HG03469 (cell line): ENCODE measurements around the gene STRIP2.
"Not testable (repeated sequence)": the region's sequence is repeated elsewhere in the genome, so short reads cannot be mapped to it uniquely, and the experiment has no call there.

Experiments used
- ATAC-seq: cut with Tn5 transposase; IDR thresholded peaks from one replicate; pipeline ENCODE4 v1.9.1; 2021; ENCODE audit warnings: mild to moderate bottlenecking, moderate library complexity, moderate number of reproducible peaks; ENCODE audit not compliant: unreplicated experiment

Gene STRIP2

DNA sequence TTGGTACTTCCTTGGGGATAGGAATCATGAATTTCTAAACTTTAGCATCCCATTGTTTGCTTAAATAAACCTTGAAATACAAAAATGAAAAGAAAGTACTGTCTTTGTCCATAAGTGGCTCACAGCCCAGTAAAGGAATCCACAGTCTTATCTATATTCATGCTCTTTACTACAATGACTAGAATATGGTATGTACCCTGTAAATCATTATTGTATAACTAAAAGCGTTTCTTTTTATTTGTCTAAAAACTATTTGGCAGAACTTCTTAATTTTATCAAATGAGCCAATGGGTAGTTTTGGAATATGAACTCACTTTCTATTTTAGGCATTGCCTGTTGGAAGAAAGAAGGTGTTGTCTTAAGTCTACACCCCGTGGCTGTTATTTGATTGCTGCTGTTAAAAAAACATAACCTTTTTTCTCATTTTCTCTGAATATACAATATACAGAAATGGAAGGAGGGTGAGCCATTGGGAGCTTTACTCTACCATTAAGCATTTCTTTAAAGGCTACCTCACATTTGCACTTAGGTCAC lies 12.4 kb upstream of the STRIP2 start:
- ATAC-seq, result no peak

GRCh38 chr7:129422727-129423126 lies 11.5 kb upstream of the STRIP2 start:
- no peak for ATAC-seq

GRCh38 chr7:129423700-129424410 lies 10.4 kb upstream of the STRIP2 start:
- ATAC-seq, result no peak

DNA sequence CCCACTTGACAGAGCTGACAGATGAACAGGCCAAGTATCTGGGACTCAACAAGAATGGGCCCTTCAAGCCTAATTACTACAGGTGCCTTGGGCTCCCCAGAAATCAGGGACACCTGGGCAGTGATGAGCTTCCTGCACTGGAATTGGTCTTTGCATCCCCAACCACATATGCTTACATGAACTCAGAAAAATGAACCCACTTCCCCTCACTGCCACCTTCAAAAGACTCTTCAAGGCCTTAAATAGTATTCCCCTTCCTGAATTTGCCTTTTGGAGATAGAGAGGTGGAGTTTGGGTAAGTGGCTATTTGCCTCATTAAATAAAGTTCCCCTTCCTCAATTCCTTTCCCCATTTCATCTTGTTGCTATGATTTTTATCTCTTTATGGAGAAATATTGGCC lies 7.8 kb upstream of the STRIP2 start:
- no peak for ATAC-seq

DNA sequence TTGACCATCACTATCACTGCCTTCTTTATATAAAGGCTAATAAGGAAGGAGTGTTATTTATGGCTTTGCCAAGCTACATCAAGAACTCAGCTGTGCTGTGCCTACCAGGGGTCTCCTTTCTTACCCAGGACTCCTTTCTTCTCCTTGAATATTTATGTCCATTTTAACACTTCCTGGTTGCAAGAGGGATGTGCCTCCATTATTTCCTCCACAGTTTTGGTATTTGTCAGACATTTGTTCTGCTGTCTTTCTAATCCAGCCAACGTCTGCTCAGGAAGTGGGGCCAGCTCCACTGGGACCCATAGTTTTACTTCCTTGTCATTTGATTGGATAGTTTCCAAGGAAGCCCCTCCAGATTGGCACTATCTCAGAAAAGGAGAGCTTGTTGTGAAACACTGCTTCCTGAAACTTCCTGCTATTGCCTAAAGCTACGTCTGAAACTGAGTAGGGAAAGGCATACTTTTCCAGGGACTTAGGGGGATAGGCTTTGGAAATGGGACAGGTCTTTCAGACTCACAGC lies 6.6 kb upstream of the STRIP2 start:
- ATAC-seq, result no peak

DNA sequence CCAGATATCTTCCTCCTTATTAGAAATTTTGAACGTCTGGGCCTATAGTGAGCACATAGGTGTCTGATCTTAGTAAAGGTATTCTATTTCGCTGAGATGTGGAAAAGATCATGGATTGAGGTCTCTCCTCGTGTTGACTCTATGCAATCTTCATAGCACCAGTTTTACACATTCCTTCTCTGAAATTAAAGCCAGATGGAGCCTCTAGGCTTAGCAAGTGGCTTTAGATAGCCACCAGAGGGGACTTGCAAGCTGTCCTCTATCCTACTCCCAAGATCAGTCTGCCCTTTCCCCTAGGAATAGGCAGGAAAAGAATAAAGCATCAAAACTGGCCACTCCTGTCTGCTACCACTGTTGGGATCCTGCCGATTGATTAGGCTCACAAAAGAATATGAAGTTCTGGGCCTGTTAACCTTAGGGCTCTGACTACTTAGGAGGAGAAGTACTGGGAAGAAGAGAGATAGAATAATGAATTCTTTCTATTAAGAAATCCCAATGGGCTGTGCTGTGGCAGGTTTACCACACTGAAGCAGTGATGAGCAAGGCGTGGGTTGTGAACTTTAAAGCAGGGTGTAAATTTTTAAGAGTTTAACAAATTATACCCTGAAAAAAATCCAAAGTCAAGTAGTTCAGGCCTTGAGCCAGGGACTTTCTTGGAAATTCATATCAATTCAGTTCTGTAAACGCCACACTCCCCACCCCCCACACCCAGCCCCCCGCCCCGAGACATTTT lies 2.2 kb upstream of the STRIP2 start:
- ATAC-seq, result no peak

GRCh38 chr7:129434675-129435318 lies 565 bp downstream of the STRIP2 start:
- no peak for ATAC-seq

GRCh38 chr7:129435414-129435829 lies 1.2 kb downstream of the STRIP2 start:
- no peak for ATAC-seq

DNA sequence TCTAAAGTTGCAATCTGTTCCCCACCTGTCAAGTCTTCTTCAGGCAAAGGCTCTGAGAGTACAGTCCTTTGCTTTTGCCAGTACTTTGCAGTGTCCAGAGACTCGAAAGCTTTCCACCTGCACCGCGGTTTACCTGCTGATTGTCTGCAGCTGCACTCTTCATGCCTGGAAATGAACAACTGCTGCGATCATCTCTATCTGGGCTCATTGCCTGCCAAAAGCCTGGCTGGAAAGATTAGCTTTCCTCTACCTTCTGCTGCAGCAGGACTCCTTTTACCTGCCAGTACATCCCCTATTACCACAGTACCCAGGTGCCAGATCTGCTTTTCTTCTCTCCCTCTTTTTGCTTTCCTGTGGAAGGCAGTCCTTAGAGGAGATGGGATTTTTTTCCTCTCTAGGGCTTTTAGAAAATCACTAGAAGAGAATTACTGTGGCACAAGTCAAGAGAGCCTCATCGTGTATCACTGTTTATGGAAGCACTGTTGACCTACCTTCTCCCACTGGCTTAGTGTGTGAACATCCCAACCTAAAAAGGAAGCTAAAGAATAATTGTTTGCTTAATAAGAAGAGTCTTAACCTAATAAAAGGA lies 2.2 kb downstream of the STRIP2 start:
- no peak for ATAC-seq

GRCh38 chr7:129437190-129437589 lies 3.0 kb downstream of the STRIP2 start:
- ATAC-seq, result no peak

DNA sequence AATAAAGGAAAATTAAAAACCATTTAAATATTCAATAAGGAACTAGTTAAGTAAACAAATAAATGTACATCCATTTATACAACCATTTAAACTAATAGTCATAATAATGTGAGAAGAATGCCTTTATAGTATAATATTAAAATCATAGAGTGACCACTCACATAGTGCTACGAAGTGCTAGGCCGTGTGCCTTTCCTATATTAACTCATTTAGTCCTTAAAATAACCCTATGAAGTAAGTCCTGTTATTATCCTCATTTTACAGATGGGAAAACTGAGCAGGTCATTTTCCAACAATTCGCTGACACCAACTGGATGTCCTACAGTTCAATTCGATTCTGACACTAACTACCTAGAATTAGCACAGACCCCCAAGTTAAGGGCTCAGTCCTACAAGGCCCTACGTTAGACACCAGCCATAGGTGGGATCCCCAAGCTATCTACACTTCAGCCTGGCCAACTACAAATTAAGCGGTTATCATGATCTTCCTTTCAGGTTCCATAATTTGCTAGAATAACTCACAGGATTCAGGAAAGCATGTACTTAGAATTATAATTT lies 4.1 kb downstream of the STRIP2 start:
- ATAC-seq, result no peak

- ATAC-seq, result no peak
Measured at GRCh38 chr7:129438839-129439651, 4.8 kb downstream of the STRIP2 start.

DNA sequence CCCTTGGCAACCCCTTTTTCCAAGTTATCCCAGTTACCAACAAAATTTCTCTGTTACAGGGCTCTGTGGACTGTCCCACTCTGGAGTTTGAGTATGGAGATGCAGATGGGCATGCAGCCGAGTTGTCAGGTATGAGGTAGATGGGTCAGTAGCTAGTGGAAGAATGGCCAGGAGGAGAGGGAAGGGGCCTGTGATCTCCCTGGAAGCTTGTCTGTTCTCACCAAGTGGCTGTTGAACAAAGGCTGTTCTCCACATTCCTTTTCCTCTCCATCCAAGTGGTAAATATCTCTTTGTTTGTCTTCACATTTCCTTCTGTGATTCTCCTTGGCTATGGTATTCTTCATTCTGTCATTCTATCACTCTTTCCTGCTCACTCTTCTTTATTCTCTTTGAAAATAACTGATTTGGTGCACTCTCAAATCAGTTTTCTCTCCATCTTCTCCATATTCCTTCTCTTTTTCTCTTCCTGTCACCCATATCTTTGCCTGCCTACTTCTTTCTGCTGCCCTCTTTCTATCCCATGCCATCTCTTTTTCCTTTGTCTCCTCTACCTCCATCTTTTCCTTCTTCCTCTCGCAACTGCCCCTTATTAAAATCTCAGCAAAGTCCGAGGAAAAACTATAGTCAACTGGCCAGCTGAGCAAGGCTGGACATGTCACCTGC lies 5.9 kb downstream of the STRIP2 start:
- no peak for ATAC-seq

GRCh38 chr7:129443612-129444011 lies 9.4 kb downstream of the STRIP2 start:
- ATAC-seq, result no peak

- ATAC-seq, result not testable (repeated sequence)
Measured at GRCh38 chr7:129444776-129445175, 10.5 kb downstream of the STRIP2 start.

DNA sequence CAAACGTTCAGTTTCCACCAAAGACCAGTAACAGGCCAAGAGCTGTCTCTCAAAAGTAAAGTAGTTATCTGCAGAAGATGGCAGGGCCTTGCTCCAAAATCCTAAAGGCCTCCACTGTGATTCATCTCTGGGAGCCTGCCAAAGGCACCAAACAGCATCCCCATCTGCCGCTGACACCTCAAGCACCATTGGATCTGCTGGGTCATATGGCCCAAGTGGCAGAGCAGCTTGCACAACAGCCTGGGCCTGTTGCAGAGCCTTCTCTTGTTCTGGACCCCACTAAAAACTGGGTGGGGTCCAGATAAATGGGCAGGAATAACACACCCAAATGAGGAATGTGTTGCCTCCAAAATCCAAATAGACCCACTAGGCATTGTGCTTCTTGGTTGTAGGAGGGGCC lies 12.7 kb downstream of the STRIP2 start:
- not testable (repeated sequence) for ATAC-seq

DNA sequence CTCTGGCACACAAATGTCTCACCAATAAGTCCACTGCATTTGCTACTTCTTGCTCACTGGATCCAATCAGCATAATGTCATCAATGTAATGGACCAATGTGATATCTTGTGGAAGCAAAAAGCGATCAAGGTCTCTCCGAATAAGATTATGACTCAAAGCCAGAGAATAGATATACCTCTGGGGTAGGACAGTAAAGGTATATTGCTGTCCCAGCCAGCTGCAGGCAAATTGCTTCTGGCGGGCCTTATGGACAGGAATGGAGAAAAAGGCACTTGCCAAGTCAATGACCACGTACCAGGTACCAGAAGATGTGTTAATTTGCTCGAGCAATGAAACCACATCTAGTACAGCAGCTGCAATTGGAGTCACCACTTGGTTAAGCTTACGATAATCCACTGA lies 13.2 kb downstream of the STRIP2 start:
- not testable (repeated sequence) for ATAC-seq

DNA sequence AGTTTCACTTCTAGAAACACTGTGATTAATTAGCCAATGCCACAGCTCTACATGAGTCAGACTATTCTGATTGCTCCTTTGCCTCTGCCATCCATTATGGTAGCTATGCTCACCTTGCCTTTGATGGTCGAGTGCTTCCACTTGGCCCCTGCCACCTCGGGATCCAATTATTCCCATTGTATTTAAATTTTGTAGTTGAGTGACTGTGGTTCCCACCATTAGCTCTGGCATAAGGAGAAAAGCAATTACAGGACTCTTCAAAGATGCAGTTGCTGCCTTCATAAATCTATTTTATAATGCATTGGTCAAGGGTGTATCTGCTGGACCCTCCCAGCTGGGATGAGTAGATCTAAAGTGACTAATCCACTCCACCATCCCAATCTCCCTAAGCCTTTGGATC lies 14.4 kb downstream of the STRIP2 start:
- ATAC-seq, result not testable (repeated sequence)

DNA sequence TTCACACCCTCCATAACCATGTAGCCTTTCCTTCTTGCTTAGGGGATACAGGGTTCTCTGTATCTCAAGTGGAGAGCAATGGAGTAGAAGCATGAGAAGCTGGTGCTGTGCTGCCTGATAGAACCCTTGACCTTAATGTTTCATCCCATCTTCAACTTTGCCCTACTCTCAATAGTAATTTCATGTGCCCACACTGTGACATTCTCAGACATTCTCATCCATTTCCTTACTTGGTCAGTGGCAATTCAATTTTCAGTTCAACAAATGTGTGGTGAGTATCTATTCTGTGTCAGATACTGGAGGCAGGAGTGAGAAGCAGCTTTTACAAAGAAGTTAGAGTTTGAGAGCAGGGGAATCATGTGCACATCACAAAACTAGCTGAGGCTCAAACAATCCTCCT lies 16.1 kb downstream of the STRIP2 start:
- ATAC-seq, result no peak
